ENCODE measurements around the gene AKR1C4.

AKR1C4 gene

DNA sequence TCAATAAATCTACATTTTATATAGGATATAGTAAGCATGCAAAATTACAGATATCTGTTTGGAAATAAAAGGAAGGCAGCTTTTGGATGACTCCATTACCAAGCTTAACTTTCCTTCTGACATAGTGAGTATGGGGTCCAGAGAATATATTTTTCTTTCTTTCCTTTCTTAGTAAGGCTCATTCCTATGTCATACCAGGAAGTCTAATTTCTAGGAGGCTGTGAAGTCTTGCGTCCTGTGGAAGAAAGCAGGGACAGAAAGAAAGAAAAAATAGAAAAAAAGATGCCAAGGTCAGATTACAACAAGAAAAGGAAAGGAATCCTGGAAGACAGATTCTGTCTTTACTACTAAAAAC is 48.0 kb upstream of the AKR1C4 start:
- Histone ChIP-seq H3K4me1 (ENCODE audit: low read depth, poor library complexity, severe bottlenecking) (no peaks in the 10 kb centered on the region), H3K4me2 (no peak overlapping the region), H3K36me3 (ENCODE audit: insufficient read depth) (no peaks in the 10 kb centered on the region), H3K27ac (no peak overlapping the region), H3K79me2 (ENCODE audit: insufficient read depth, low read depth) (no peaks in the 10 kb centered on the region), H2AFZ (ENCODE audit: low read depth) (no peak overlapping the region), H3K9ac (no peak overlapping the region), H3K4me3 (IDR thresholded peaks at IDR 0.05; ENCODE audit: insufficient read depth, low read depth, low read length) (no peak overlapping the region), H3K27me3 (ENCODE audit: insufficient read depth, low read depth) (no peaks in the 10 kb centered on the region), H4K20me1 (ENCODE audit: insufficient read depth) (no peaks in the 10 kb centered on the region)
- TF ChIP-seq, protein P1, sequence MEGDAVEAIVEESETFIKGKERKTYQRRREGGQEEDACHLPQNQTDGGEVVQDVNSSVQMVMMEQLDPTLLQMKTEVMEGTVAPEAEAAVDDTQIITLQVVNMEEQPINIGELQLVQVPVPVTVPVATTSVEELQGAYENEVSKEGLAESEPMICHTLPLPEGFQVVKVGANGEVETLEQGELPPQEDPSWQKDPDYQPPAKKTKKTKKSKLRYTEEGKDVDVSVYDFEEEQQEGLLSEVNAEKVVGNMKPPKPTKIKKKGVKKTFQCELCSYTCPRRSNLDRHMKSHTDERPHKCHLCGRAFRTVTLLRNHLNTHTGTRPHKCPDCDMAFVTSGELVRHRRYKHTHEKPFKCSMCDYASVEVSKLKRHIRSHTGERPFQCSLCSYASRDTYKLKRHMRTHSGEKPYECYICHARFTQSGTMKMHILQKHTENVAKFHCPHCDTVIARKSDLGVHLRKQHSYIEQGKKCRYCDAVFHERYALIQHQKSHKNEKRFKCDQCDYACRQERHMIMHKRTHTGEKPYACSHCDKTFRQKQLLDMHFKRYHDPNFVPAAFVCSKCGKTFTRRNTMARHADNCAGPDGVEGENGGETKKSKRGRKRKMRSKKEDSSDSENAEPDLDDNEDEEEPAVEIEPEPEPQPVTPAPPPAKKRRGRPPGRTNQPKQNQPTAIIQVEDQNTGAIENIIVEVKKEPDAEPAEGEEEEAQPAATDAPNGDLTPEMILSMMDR (conservative IDR thresholded peaks at IDR 0.05; ENCODE audit: low read depth, low read length): no peak

DNA sequence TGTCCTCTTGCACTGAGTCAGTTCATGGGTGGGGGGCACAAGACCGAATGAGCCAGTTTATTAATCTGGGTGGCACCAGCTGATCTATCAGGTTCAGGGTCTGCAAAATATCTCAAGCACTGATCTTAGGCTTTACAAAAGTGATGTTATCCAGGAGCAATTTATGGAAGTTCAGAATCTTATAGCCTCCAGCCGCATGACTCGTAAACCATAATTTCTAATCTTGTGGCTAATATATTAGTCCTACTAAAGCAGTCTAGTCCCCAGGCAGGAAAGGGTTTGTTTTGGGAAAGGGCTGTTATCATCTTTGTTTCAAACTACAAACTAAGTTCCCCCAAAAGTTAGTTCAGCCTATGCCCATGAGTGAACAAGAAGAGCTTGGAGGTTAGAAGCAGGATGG is 45.6 kb upstream of the AKR1C4 start:
- TF ChIP-seq, protein P1 (conservative IDR thresholded peaks at IDR 0.05; ENCODE audit: low read depth, low read length): no peak
- H3K4me3 ChIP-seq (IDR thresholded peaks at IDR 0.05; ENCODE audit: insufficient read depth, low read depth, low read length): no peak overlapping the region
- no peak overlapping the region for H3K9ac ChIP-seq
- H3K27ac ChIP-seq: no peak overlapping the region
- H3K4me2 ChIP-seq: no peak overlapping the region
- H3K4me1 ChIP-seq (ENCODE audit: low read depth, poor library complexity, severe bottlenecking): no peaks in the 10 kb centered on the region
- no peaks in the 10 kb centered on the region for H3K27me3 ChIP-seq (ENCODE audit: insufficient read depth, low read depth)
- no peaks in the 10 kb centered on the region for H3K36me3 ChIP-seq (ENCODE audit: insufficient read depth)
- no peak overlapping the region for H2AFZ ChIP-seq (ENCODE audit: low read depth)
- no peaks in the 10 kb centered on the region for H3K79me2 ChIP-seq (ENCODE audit: insufficient read depth, low read depth)
- H4K20me1 ChIP-seq (ENCODE audit: insufficient read depth): no peaks in the 10 kb centered on the region

DNA sequence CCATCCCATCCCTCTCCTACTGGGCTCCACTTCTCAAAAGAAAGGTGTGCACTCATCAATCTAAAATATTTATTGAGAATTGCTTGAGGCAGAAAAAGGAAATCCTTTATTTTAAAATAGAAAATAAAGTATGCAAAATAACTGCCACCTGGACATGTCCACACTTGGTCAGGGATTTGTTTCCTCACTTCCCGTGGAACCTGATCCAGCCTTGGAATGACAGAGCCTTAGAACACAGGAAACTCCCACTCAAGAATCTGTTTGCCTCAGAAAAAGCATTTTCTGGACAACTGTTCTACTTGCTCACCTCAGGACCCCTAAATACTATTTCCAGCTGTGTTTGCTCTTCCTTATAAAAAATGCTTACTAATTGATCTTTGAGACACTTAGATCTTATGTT is 40.7 kb upstream of the AKR1C4 start:
- Histone ChIP-seq H3K9ac (no peak overlapping the region), H3K36me3 (ENCODE audit: insufficient read depth) (no peaks in the 10 kb centered on the region), H3K27ac (no peak overlapping the region), H3K4me3 (IDR thresholded peaks at IDR 0.05; ENCODE audit: insufficient read depth, low read depth, low read length) (no peak overlapping the region), H2AFZ (ENCODE audit: low read depth) (no peak overlapping the region), H3K79me2 (ENCODE audit: insufficient read depth, low read depth) (no peaks in the 10 kb centered on the region), H4K20me1 (ENCODE audit: insufficient read depth) (no peaks in the 10 kb centered on the region), H3K27me3 (ENCODE audit: insufficient read depth, low read depth) (no peaks in the 10 kb centered on the region), H3K4me2 (no peak overlapping the region), H3K4me1 (ENCODE audit: low read depth, poor library complexity, severe bottlenecking) (no peaks in the 10 kb centered on the region)
- TF ChIP-seq, protein P1 (conservative IDR thresholded peaks at IDR 0.05; ENCODE audit: low read depth, low read length): no peak

DNA sequence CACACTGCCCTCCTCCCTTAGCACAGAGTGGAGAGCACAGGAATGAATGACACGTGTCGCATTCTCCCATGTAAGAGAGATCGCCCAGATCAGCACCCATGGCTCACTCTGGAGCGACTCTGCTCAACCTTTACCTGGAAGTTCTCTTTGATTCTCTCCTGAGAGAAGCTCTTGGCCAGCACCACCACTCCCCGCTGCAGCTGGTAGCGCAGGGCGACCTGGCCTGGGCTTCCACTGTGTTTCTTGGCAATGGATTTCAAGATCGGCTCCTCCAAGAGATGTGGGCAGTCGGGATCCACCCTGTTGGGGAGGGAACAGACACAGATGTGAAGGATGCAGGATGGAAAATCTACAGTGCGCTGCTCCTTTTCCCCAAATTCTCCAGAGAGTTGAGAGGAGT is 39.1 kb upstream of the AKR1C4 start:
- Histone ChIP-seq H2AFZ (ENCODE audit: low read depth) (no peak overlapping the region), H3K79me2 (ENCODE audit: insufficient read depth, low read depth) (no peaks in the 10 kb centered on the region), H3K9ac (no peak overlapping the region), H4K20me1 (ENCODE audit: insufficient read depth) (no peaks in the 10 kb centered on the region), H3K27me3 (ENCODE audit: insufficient read depth, low read depth) (no peaks in the 10 kb centered on the region), H3K27ac (no peak overlapping the region), H3K4me1 (ENCODE audit: low read depth, poor library complexity, severe bottlenecking) (no peaks in the 10 kb centered on the region), H3K4me2 (no peak overlapping the region), H3K4me3 (IDR thresholded peaks at IDR 0.05; ENCODE audit: insufficient read depth, low read depth, low read length) (no peak overlapping the region), H3K36me3 (ENCODE audit: insufficient read depth) (no peaks in the 10 kb centered on the region)
- TF ChIP-seq, protein P1 (conservative IDR thresholded peaks at IDR 0.05; ENCODE audit: low read depth, low read length): no peak

DNA sequence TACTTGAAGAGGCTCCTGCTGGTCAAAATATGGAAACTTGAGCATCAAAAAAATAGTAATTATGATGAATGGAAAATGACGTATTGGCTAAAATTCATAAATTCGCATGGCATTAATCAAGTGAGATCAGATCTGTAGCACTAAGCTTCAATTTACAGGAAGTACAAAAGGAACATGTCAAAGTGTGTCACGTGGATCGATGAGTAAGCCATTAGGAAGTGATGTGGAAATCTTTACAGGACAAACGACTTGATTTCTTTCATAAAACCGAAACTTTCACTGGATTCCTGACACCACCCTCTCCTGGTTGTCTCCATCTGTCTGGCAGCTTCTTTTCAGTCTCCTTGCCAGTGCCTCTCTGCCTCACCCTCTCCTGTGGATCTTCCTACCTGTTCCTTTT is 37.5 kb upstream of the AKR1C4 start:
- Histone ChIP-seq H3K27me3 (ENCODE audit: insufficient read depth, low read depth) (no peaks in the 10 kb centered on the region), H2AFZ (ENCODE audit: low read depth) (no peak overlapping the region), H4K20me1 (ENCODE audit: insufficient read depth) (no peaks in the 10 kb centered on the region), H3K36me3 (ENCODE audit: insufficient read depth) (no peaks in the 10 kb centered on the region), H3K4me2 (no peak overlapping the region), H3K4me3 (IDR thresholded peaks at IDR 0.05; ENCODE audit: insufficient read depth, low read depth, low read length) (no peak overlapping the region), H3K27ac (no peak overlapping the region), H3K9ac (no peak overlapping the region), H3K4me1 (ENCODE audit: low read depth, poor library complexity, severe bottlenecking) (no peaks in the 10 kb centered on the region), H3K79me2 (ENCODE audit: insufficient read depth, low read depth) (no peaks in the 10 kb centered on the region)
- TF ChIP-seq, protein P1 (conservative IDR thresholded peaks at IDR 0.05; ENCODE audit: low read depth, low read length): no peak
